NT2/D1 (cell line): ENCODE measurements around the gene SLC35G3.

Experiments
- DNase-seq: peaks from one replicate; pipeline ENCODE4 v3.0.0-alpha.2; 2011; ENCODE audit warnings: low read depth, low spot score
- H3K27me3 ChIP-seq: 2 replicates; pipeline ENCODE4 v1.6.0; 2011; ENCODE audit warnings: mild to moderate bottlenecking; ENCODE audit not compliant: insufficient read length, insufficient read depth
- H3K36me3 ChIP-seq: 2 replicates; pipeline ENCODE4 v1.6.1; 2011; ENCODE audit warnings: mild to moderate bottlenecking, low read length, mixed read lengths; ENCODE audit not compliant: insufficient read depth, insufficient read length
- H3K4me1 ChIP-seq: 2 replicates; pipeline ENCODE4 v1.5.1; 2011; ENCODE audit not compliant: insufficient read depth, insufficient read length
- H3K4me3 ChIP-seq: 2 replicates; pipeline ENCODE4 v1.5.1; 2011; ENCODE audit warnings: low read depth; ENCODE audit not compliant: insufficient read length
- H3K9ac ChIP-seq: 2 replicates; pipeline ENCODE4 v1.6.0; 2011; ENCODE audit warnings: low read depth; ENCODE audit not compliant: insufficient read length
- H3K9me3 ChIP-seq: 2 replicates; pipeline ENCODE4 v1.5.1; 2011; ENCODE audit warnings: mild to moderate bottlenecking, low read length; ENCODE audit not compliant: insufficient read depth
- SUZ12 ChIP-seq: IDR thresholded peaks from 2 replicates; pipeline ENCODE4 v1.6.1; 2011; ENCODE audit not compliant: insufficient read length, insufficient read depth; ENCODE audit errors: extremely low read depth
- YY1 ChIP-seq: IDR thresholded peaks from 2 replicates; pipeline ENCODE4 v1.6.1; 2011; ENCODE audit not compliant: insufficient read length, insufficient read depth
- ZNF274 ChIP-seq: IDR thresholded peaks from 2 replicates; pipeline ENCODE4 v1.6.1; 2011; ENCODE audit warnings: mild to moderate bottlenecking, low read depth, low read length

SLC35G3 gene

DNA sequence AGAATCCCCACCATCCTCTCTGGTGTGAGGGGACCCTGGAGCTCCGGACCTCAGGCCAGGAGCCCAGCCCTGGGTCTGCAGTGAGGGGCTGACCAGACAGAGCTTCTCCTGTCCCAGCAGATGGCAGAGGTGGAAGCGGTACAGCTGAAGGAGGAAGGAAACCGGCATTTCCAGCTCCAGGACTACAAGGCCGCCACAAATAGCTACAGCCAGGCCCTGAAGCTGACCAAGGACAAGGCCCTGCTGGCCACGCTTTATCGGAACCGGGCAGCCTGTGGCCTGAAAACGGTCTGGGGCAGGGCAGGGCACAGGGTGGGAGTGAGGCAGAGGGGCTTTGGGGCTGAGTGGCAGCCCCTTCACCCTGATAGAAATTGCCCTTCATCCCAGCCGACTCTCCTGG, 46.0 kb downstream of the SLC35G3 start:
- Histone ChIP-seq H3K4me3 (no peak overlapping the region), H3K4me1 (peaks cover 3% of the 10 kb centered on the region), H3K9me3 (no peaks in the 10 kb centered on the region), H3K36me3 (no peaks in the 10 kb centered on the region), H3K27me3 (no peaks in the 10 kb centered on the region), H3K9ac (no peak overlapping the region)
- DNase-seq: no peak
- no peak for TF ChIP-seq ZNF274
- no peak for TF ChIP-seq SUZ12
- no peak for TF ChIP-seq YY1

DNA sequence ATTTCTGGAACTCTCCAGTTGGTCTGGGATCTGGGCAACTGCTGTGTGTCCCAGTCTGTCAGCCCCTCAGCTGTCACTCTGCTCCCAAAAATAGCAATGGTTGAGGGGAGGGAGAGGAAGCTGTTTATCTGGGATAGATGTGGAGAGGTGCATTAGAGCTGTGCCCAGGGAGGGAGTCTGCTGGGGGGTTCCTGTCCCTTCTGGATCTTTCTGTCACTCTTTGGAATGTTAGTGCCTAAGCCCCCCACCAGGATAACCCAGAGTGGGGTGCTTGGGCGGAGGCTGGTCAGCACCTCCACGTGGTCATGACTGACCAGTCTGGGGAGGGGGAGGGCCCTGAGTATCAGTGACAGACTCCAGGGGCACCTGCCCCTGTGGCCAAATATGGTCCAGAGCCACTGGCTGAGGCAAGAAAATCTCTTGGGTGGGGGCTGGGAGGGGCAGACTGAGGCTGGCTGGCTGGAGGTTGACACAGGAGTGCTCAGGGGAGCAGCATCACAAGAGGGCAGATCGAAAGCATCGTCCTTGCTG, 46.8 kb downstream of the SLC35G3 start, which contains the start of gene UNC45B:
UNC45B (plus strand) TSS at position 443 of the 531 bp plus-strand sequence. CDS start 447 bp downstream, outside the sequence.
- TF ChIP-seq YY1: no peak
- no peaks in the 10 kb centered on the region for H3K27me3 ChIP-seq
- no peak for DNase-seq
- no peak within 1 kb of the TSS for H3K9ac ChIP-seq
- peaks cover 3% of the 10 kb centered on the region for H3K4me1 ChIP-seq
- H3K36me3 ChIP-seq: no peaks in the 10 kb centered on the region
- no peaks in the 10 kb centered on the region for H3K9me3 ChIP-seq
- no peak within 1 kb of the TSS for H3K4me3 ChIP-seq

DNA sequence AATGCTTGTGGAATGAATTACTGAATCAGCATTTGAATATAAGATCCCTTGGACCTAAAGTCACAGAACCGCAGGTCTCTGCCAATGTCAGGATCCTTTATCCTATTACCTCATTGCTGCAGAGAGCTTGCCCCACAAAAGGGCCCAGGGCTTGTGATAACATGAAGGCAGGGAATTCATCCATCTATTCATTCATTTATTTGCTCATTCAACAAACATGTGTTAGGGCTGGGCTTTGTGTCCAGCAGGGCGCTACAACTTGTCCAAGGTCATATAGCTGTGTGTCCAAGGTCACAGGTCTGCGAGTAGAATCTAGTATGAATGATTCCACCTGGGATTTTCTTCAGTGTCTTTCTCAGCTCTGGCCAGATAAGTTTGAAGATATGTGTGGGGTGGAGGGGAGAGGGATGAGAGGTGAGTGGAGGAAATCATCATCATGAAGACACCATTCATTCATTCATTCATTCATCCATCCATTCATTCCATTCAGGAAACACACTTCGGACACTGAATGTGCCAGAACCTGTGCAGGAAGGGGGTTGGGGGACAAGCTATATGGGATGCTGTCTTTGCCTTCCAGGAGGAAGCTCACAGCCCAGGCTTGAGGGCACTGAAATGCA, 47.9 kb downstream of the SLC35G3 start:
- no peak overlapping the region for H3K9ac ChIP-seq
- H3K4me3 ChIP-seq: no peak overlapping the region
- H3K4me1 ChIP-seq: peaks cover 3% of the 10 kb centered on the region
- TF ChIP-seq ZNF274 (no peak), YY1 (no peak), SUZ12 (no peak)
- no peaks in the 10 kb centered on the region for H3K9me3 ChIP-seq
- no peaks in the 10 kb centered on the region for H3K36me3 ChIP-seq
- H3K27me3 ChIP-seq: no peaks in the 10 kb centered on the region
- no peak for DNase-seq

DNA sequence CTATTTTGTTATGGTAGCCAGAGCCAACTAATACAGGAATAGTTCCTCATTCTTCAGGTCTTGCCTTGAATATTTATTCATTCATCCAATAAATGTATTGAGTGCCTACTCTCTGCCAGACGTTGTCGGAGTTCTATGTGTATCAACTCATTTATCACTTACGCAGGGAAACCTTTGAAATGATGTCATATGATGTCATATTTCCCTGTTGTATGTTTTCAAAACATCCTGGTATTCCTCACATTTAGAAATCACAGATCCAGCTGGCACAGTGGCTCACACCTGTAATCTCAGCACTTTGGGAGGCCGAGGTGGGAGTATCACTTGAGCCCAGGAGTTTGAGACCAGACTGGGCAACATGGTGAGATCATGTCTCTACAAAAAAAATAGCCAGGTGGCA, 49.4 kb downstream of the SLC35G3 start:
- no peak for TF ChIP-seq SUZ12
- no peak for TF ChIP-seq ZNF274
- no peak for TF ChIP-seq YY1
- DNase-seq: no peak

More for the DNA sequence above, 49.4 kb downstream of the SLC35G3 start:
- H3K36me3 ChIP-seq: peaks cover 5% of the 10 kb centered on the region
- no peaks in the 10 kb centered on the region for H3K27me3 ChIP-seq
- no peak overlapping the region for H3K4me3 ChIP-seq
- no peak overlapping the region for H3K9ac ChIP-seq
- no peaks in the 10 kb centered on the region for H3K9me3 ChIP-seq
- peaks cover 3% of the 10 kb centered on the region for H3K4me1 ChIP-seq
